ENCODE results near the gene COL6A3. TPM values are rescaled to one million over a fixed set of nuclear protein-coding genes. Genes with fewer than 3 reads are reported as not detected.
A peak's percentile ranks its signal among the peaks of the same experiment; 100 is the strongest.
"Not testable (repeated sequence)": the region's sequence is repeated elsewhere in the genome, so short reads cannot be mapped to it uniquely, and the experiment has no call there.

The COL6A3 gene
- polyA plus RNA-seq, 1 donor (not counting 4 experiments of a cell fraction or from before 2014, with no cell fraction given), result not detected

DNA sequence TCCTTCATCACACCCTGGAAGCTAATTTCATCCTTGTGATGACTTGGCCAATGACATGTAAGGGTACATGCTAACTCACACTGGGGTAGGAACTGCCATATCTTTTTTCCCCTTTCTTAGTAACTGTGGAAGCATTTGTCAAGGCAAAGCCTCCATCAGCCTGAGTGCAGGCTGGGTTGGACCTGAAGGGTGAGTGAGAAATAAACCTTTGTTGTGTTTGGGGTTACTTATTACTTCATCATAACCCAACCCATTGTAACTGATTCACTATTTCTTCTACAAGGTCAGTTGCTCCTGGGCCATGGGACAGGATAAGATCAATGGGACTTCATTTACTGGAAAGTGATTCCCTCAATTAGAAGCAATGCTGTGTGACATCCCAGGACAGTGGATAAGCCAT is 108.4 kb downstream of the COL6A3 start:
- TF ChIP-seq EZH2 (IDR thresholded peaks at IDR 0.05; ENCODE audit: low read length), result no peak
- TF ChIP-seq, protein P1, sequence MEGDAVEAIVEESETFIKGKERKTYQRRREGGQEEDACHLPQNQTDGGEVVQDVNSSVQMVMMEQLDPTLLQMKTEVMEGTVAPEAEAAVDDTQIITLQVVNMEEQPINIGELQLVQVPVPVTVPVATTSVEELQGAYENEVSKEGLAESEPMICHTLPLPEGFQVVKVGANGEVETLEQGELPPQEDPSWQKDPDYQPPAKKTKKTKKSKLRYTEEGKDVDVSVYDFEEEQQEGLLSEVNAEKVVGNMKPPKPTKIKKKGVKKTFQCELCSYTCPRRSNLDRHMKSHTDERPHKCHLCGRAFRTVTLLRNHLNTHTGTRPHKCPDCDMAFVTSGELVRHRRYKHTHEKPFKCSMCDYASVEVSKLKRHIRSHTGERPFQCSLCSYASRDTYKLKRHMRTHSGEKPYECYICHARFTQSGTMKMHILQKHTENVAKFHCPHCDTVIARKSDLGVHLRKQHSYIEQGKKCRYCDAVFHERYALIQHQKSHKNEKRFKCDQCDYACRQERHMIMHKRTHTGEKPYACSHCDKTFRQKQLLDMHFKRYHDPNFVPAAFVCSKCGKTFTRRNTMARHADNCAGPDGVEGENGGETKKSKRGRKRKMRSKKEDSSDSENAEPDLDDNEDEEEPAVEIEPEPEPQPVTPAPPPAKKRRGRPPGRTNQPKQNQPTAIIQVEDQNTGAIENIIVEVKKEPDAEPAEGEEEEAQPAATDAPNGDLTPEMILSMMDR (optimal IDR thresholded peaks at IDR 0.05 in 1 of 3, IDR thresholded peaks at IDR 0.05 in 1 of 3, conservative IDR thresholded peaks at IDR 0.05 in 1 of 3; ENCODE audit: extremely low read depth in 1 of 3, insufficient read depth in 2 of 3, low read length in 3 of 3), result no peak
- Histone ChIP-seq H3K27me3 (ENCODE audit: control insufficient read depth, extremely low read depth, insufficient read depth, low read length) (no peaks in the 10 kb centered on the region), H3K27ac (ENCODE audit: control insufficient read depth, insufficient read depth, low read length) (no peak overlapping the region), H3K4me1 (ENCODE audit: control insufficient read depth, extremely low read depth, insufficient read depth, low read length) (peaks cover 24% of the 10 kb centered on the region), H2AFZ (ENCODE audit: control insufficient read depth, low read length) (no peak overlapping the region), H4K20me1 (ENCODE audit: control insufficient read depth, extremely low read depth, insufficient read depth, low read length) (no peaks in the 10 kb centered on the region), H3K9me3 (ENCODE audit: control insufficient read depth, low read depth, low read length) (no peaks in the 10 kb centered on the region), H3K4me2 (ENCODE audit: control insufficient read depth, extremely low read depth, insufficient read depth, low read depth, low read length) (no peak overlapping the region), H3K79me2 (ENCODE audit: control insufficient read depth, insufficient read depth, low read length) (no peaks in the 10 kb centered on the region), H3K36me3 (ENCODE audit: control insufficient read depth in 2 of 2, extremely low read depth in 1 of 2, insufficient read depth in 2 of 2, low read length in 2 of 2) (no peaks in the 10 kb centered on the region), H3K9me1 (ENCODE audit: control insufficient read depth, extremely low read depth, insufficient read depth, low read length) (no peaks in the 10 kb centered on the region), H3K9ac (ENCODE audit: control insufficient read depth, extremely low read depth, insufficient read depth, low read length) (no peak overlapping the region), H3K4me3 (ENCODE audit: control insufficient read depth in 2 of 3, extremely low read depth in 1 of 3, insufficient read depth in 2 of 3, low read depth in 1 of 3, low read length in 3 of 3) (no peak overlapping the region)
- no peak for FAIRE-seq
- dilution Hi-C loops (cut with MboI; ENCODE audit: extremely low pct_ligation_motif_present, low sequenced_read_pairs), result no loop called here
- no peak for DNase-seq (ENCODE audit: low read depth, low spot score)

GRCh38 chr2:237304763-237305514 is 109.0 kb downstream of the COL6A3 start:
- dilution Hi-C loops (cut with MboI; ENCODE audit: extremely low pct_ligation_motif_present, low sequenced_read_pairs), result no loop called here
- H3K4me3 ChIP-seq (ENCODE audit: control insufficient read depth in 2 of 3, extremely low read depth in 1 of 3, insufficient read depth in 2 of 3, low read depth in 1 of 3, low read length in 3 of 3), result no peak overlapping the region
- no peak overlapping the region for H3K9ac ChIP-seq (ENCODE audit: control insufficient read depth, extremely low read depth, insufficient read depth, low read length)
- peaks cover 30% of the 10 kb centered on the region for H3K4me1 ChIP-seq (ENCODE audit: control insufficient read depth, extremely low read depth, insufficient read depth, low read length)
- H3K27me3 ChIP-seq (ENCODE audit: control insufficient read depth, extremely low read depth, insufficient read depth, low read length), result no peaks in the 10 kb centered on the region
- no peak for TF ChIP-seq EZH2 (IDR thresholded peaks at IDR 0.05; ENCODE audit: low read length)
- TF ChIP-seq, protein P1 (optimal IDR thresholded peaks at IDR 0.05 in 1 of 3, IDR thresholded peaks at IDR 0.05 in 1 of 3, conservative IDR thresholded peaks at IDR 0.05 in 1 of 3; ENCODE audit: extremely low read depth in 1 of 3, insufficient read depth in 2 of 3, low read length in 3 of 3), result no peak
- no peaks in the 10 kb centered on the region for H4K20me1 ChIP-seq (ENCODE audit: control insufficient read depth, extremely low read depth, insufficient read depth, low read length)
- FAIRE-seq (peak; percentile 94), DNase-seq (ENCODE audit: low read depth, low spot score) (peak; percentile 35)
- no peak overlapping the region for H2AFZ ChIP-seq (ENCODE audit: control insufficient read depth, low read length)
- no peaks in the 10 kb centered on the region for H3K9me3 ChIP-seq (ENCODE audit: control insufficient read depth, low read depth, low read length)
- no peak overlapping the region for H3K27ac ChIP-seq (ENCODE audit: control insufficient read depth, insufficient read depth, low read length)
- no peaks in the 10 kb centered on the region for H3K36me3 ChIP-seq (ENCODE audit: control insufficient read depth in 2 of 2, extremely low read depth in 1 of 2, insufficient read depth in 2 of 2, low read length in 2 of 2)
- H3K79me2 ChIP-seq (ENCODE audit: control insufficient read depth, insufficient read depth, low read length), result no peaks in the 10 kb centered on the region
- H3K4me2 ChIP-seq (ENCODE audit: control insufficient read depth, extremely low read depth, insufficient read depth, low read depth, low read length), result peak overlapping the region; percentile 41
- H3K9me1 ChIP-seq (ENCODE audit: control insufficient read depth, extremely low read depth, insufficient read depth, low read length), result no peaks in the 10 kb centered on the region

- H3K9me1 ChIP-seq (ENCODE audit: control insufficient read depth, extremely low read depth, insufficient read depth, low read length); H3K36me3 ChIP-seq (ENCODE audit: control insufficient read depth in 2 of 2, extremely low read depth in 1 of 2, insufficient read depth in 2 of 2, low read length in 2 of 2); H3K27me3 ChIP-seq (ENCODE audit: control insufficient read depth, extremely low read depth, insufficient read depth, low read length); H3K4me3 ChIP-seq (ENCODE audit: control insufficient read depth in 2 of 3, extremely low read depth in 1 of 3, insufficient read depth in 2 of 3, low read depth in 1 of 3, low read length in 3 of 3); H3K9ac ChIP-seq (ENCODE audit: control insufficient read depth, extremely low read depth, insufficient read depth, low read length); H2AFZ ChIP-seq (ENCODE audit: control insufficient read depth, low read length); H4K20me1 ChIP-seq (ENCODE audit: control insufficient read depth, extremely low read depth, insufficient read depth, low read length); H3K79me2 ChIP-seq (ENCODE audit: control insufficient read depth, insufficient read depth, low read length); H3K9me3 ChIP-seq (ENCODE audit: control insufficient read depth, low read depth, low read length); FAIRE-seq; dilution Hi-C loops (cut with MboI; ENCODE audit: extremely low pct_ligation_motif_present, low sequenced_read_pairs); H3K27ac ChIP-seq (ENCODE audit: control insufficient read depth, insufficient read depth, low read length); DNase-seq (ENCODE audit: low read depth, low spot score); H3K4me2 ChIP-seq (ENCODE audit: control insufficient read depth, extremely low read depth, insufficient read depth, low read depth, low read length): not testable (repeated sequence)
- H3K4me1 ChIP-seq (ENCODE audit: control insufficient read depth, extremely low read depth, insufficient read depth, low read length), result peaks cover 47% of the 10 kb centered on the region
Measured at GRCh38 chr2:237303244-237303643, 110.7 kb downstream of the COL6A3 start.
